Neuron (in vitro differentiated cells): ENCODE results near the gene KLF18.

Source experiments
- H2AFZ ChIP-seq: one replicate; pipeline ENCODE4 v1.6.1; 2013; ENCODE audit warnings: low read depth, mild to moderate bottlenecking, inconsistent platforms, low read length, moderate library complexity
- H3K27me3 ChIP-seq: one replicate; pipeline ENCODE4 v1.6.1; 2013; ENCODE audit warnings: low read length; ENCODE audit not compliant: insufficient read depth
- H3K36me3 ChIP-seq: one replicate; pipeline ENCODE4 v1.6.1; 2013; ENCODE audit warnings: low read length; ENCODE audit not compliant: insufficient read depth
- H3K4me1 ChIP-seq: one replicate; pipeline ENCODE4 v1.6.1; 2013; ENCODE audit warnings: low read length; ENCODE audit not compliant: insufficient read depth
- H3K4me3 ChIP-seq: 2 replicates; pipeline ENCODE4 v1.5.1; 2013; ENCODE audit warnings: mild to moderate bottlenecking, low read length, moderate library complexity
- H3K9me3 ChIP-seq: one replicate; pipeline ENCODE4 v1.6.1; 2013; ENCODE audit warnings: low read length

KLF18 gene

GRCh38 chr1:44089371-44090048 is 51.9 kb downstream of the KLF18 start:
- Histone ChIP-seq H3K9me3 (no peaks in the 10 kb centered on the region), H2AFZ (no peak overlapping the region), H3K4me3 (no peak overlapping the region), H3K36me3 (no peaks in the 10 kb centered on the region), H3K4me1 (peaks cover 5% of the 10 kb centered on the region), H3K27me3 (no peaks in the 10 kb centered on the region)
